Measurements from ENCODE around the gene TTBK2. TPM values are rescaled to one million over a fixed set of nuclear protein-coding genes. Genes with fewer than 3 reads are reported as not detected.

Gene TTBK2
- polyA plus RNA-seq, 4 donors: 0.45 to 5.3 (median 1.4) TPM

DNA sequence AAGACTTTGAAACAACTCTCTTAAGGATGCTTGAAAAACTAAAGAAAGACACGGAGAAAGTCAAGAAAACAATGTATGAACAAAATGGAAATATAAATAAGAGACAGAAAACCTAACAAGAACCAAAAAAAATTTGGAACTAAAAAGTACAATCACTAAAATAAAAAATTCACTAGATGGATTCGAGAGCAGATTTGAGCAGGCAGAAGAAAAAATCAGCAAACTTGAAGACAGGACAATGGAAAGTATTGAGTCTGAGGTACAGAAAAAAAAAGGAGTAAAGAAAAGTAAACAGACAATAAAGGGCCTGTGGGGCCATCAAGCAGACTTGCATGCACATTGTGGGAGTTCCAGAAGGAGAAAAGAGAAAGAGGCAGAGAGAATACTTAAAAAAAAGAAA lies 170.3 kb downstream of the TTBK2 start:
- no peak overlapping the region for H3K27ac ChIP-seq (ENCODE audit: low read depth in 1 of 3, low read length in 2 of 3)
- H3K36me3 ChIP-seq (ENCODE audit: control insufficient read depth in 3 of 3, insufficient read depth in 2 of 3, low read depth in 1 of 3, low read length in 3 of 3): peaks cover 0 to 13% (median 4%) of the 10 kb centered on the region in 3 donors
- no peaks in the 10 kb centered on the region for H3K4me1 ChIP-seq (ENCODE audit: control insufficient read depth in 3 of 3, insufficient read depth in 2 of 3, low read depth in 1 of 3, low read length in 2 of 3)
- peaks cover 1 to 6% of the 10 kb centered on the region in 2 donors for H3K9me3 ChIP-seq (ENCODE audit: control insufficient read depth in 2 of 2, insufficient read depth in 1 of 2, low read depth in 1 of 2, low read length in 1 of 2)
- no peak overlapping the region for H3K4me3 ChIP-seq (ENCODE audit: low read depth in 1 of 3, low read length in 3 of 3)
- 92 to 95% (median 94%) methylated on average over 2 of the region's 2 CpGs for WGBS, 3 donors
- no peaks in the 10 kb centered on the region for H3K27me3 ChIP-seq (ENCODE audit: control insufficient read depth in 3 of 3, insufficient read depth in 3 of 3, low read length in 3 of 3)
- FAIRE-seq (no peak), DNase-seq (no peak)

DNA sequence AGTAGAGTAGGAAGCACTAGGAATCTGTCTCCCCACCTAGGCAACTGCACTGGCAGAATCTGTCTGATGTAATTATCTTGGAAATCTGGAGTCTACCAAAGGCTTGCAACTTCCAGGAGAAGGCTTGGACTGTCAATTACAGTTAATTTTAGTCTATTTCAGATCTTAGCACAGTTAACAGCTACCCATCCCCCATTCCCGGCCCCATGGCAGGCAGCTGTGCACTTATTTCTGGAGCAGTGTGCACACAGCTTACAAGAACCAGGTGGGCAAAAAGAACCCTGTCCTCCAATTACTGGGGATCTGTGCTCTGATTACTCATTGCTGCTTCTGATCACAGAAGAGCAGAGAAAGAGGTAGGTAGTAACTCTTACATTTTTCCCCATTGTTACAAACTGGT lies 171.3 kb downstream of the TTBK2 start:
- H3K4me1 ChIP-seq (ENCODE audit: control insufficient read depth in 3 of 3, insufficient read depth in 2 of 3, low read depth in 1 of 3, low read length in 2 of 3): no peaks in the 10 kb centered on the region
- no peak overlapping the region for H3K27ac ChIP-seq (ENCODE audit: low read depth in 1 of 3, low read length in 2 of 3)
- peaks cover 1 to 6% of the 10 kb centered on the region in 2 donors for H3K9me3 ChIP-seq (ENCODE audit: control insufficient read depth in 2 of 2, insufficient read depth in 1 of 2, low read depth in 1 of 2, low read length in 1 of 2)
- H3K27me3 ChIP-seq (ENCODE audit: control insufficient read depth in 3 of 3, insufficient read depth in 3 of 3, low read length in 3 of 3): no peaks in the 10 kb centered on the region
- peaks cover 0 to 13% (median 4%) of the 10 kb centered on the region in 3 donors for H3K36me3 ChIP-seq (ENCODE audit: control insufficient read depth in 3 of 3, insufficient read depth in 2 of 3, low read depth in 1 of 3, low read length in 3 of 3)
- H3K4me3 ChIP-seq (ENCODE audit: low read depth in 1 of 3, low read length in 3 of 3): no peak overlapping the region
- FAIRE-seq (no peak), DNase-seq (no peak)
- 92 to 94% (median 93%) methylated on average over 1 of the region's 1 CpG for WGBS, 3 donors

DNA sequence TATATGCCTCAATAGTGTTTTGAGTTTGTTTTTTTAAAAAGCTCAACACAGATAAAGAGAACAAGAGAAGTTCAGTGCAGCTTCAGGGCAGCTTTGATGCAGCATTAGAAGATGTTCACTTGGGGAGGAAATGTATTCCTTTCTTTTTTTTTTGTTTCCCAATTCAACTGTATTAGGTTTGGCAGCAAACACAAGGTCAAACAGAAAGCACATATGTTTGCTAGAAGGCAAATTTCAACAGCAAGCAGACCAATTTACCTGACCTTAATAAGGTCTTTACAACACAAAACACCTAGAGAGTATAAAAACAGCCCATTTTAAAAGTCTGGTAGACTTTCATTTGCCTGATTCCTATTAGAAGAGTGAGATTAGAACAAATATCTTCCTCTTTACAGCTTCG lies 176.4 kb downstream of the TTBK2 start:
- no peak for FAIRE-seq
- Histone ChIP-seq H3K27me3 (ENCODE audit: control insufficient read depth in 3 of 3, insufficient read depth in 3 of 3, low read length in 3 of 3) (no peaks in the 10 kb centered on the region), H3K4me3 (ENCODE audit: low read depth in 1 of 3, low read length in 3 of 3) (no peak overlapping the region), H3K36me3 (ENCODE audit: control insufficient read depth in 3 of 3, insufficient read depth in 2 of 3, low read depth in 1 of 3, low read length in 3 of 3) (peaks cover 0 to 5% (median 0%) of the 10 kb centered on the region in 3 donors), H3K9me3 (ENCODE audit: control insufficient read depth in 2 of 2, insufficient read depth in 1 of 2, low read depth in 1 of 2, low read length in 1 of 2) (no peaks in the 10 kb centered on the region), H3K4me1 (ENCODE audit: control insufficient read depth in 3 of 3, insufficient read depth in 2 of 3, low read depth in 1 of 3, low read length in 2 of 3) (no peaks in the 10 kb centered on the region), H3K27ac (ENCODE audit: low read depth in 1 of 3, low read length in 2 of 3) (no peak overlapping the region)
- 93 to 97% (median 97%) methylated on average over 1 of the region's 1 CpG for WGBS, 3 donors
- DNase-seq: no peak

DNA sequence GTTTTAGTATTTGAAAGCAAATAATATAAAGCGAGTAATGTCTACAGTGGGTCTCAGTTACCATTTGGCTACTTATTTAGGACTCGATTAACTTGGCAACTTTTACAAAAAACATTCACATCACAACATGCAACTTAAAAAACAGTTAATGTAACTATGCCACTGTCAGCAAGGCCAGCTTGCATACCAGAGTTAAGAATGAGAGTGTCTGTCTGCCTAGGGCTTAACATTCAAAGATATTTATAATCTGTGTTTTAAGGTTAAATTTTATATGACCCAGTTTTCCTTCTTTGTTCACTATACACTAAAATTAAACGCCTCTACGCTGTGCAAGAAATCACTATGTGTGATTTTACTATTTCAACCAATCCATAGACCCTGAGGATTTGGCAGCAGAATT lies 178.4 kb downstream of the TTBK2 start:
- Histone ChIP-seq H3K27me3 (ENCODE audit: control insufficient read depth in 3 of 3, insufficient read depth in 3 of 3, low read length in 3 of 3) (no peaks in the 10 kb centered on the region), H3K4me3 (ENCODE audit: low read depth in 1 of 3, low read length in 3 of 3) (no peak overlapping the region), H3K4me1 (ENCODE audit: control insufficient read depth in 3 of 3, insufficient read depth in 2 of 3, low read depth in 1 of 3, low read length in 2 of 3) (peaks cover 0 to 2% (median 1%) of the 10 kb centered on the region in 3 donors), H3K36me3 (ENCODE audit: control insufficient read depth in 3 of 3, insufficient read depth in 2 of 3, low read depth in 1 of 3, low read length in 3 of 3) (peaks cover 0 to 5% (median 0%) of the 10 kb centered on the region in 3 donors), H3K27ac (ENCODE audit: low read depth in 1 of 3, low read length in 2 of 3) (no peak overlapping the region), H3K9me3 (ENCODE audit: control insufficient read depth in 2 of 2, insufficient read depth in 1 of 2, low read depth in 1 of 2, low read length in 1 of 2) (no peaks in the 10 kb centered on the region)
- WGBS, 3 donors: 92 to 99% (median 99%) methylated on average over 4 of the region's 4 CpGs
- FAIRE-seq: no peak
- DNase-seq: no peak

DNA sequence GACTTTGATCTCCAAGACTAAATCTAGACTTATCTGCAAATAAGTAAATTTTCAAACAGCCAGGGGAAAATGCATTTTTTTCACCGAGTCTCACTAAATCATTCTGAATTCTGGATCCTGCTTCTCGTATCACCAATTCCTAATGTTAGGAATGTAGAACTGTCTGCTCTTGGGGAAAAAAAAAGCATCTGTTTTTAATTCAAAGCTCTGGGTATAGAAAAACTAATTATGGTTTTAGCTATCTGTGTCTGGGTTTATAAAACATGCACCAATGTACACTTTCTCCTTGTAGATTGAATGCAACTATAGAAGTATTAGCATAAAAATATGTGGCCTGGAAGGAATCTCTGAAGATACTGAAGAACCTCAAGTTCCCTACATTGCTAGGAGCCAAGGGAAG lies 178.9 kb downstream of the TTBK2 start:
- no peak for DNase-seq
- H3K36me3 ChIP-seq (ENCODE audit: control insufficient read depth in 3 of 3, insufficient read depth in 2 of 3, low read depth in 1 of 3, low read length in 3 of 3): peaks cover 0 to 5% (median 0%) of the 10 kb centered on the region in 3 donors
- peaks cover 0 to 2% (median 2%) of the 10 kb centered on the region in 3 donors for H3K4me1 ChIP-seq (ENCODE audit: control insufficient read depth in 3 of 3, insufficient read depth in 2 of 3, low read depth in 1 of 3, low read length in 2 of 3)
- no peak overlapping the region for H3K27ac ChIP-seq (ENCODE audit: low read depth in 1 of 3, low read length in 2 of 3)
- H3K27me3 ChIP-seq (ENCODE audit: control insufficient read depth in 3 of 3, insufficient read depth in 3 of 3, low read length in 3 of 3): no peaks in the 10 kb centered on the region
- H3K9me3 ChIP-seq (ENCODE audit: control insufficient read depth in 2 of 2, insufficient read depth in 1 of 2, low read depth in 1 of 2, low read length in 1 of 2): no peaks in the 10 kb centered on the region
- whole genome bisulfite sequencing, 3 donors: 87 to 94% (median 93%) methylated on average over 2 of the region's 2 CpGs
- FAIRE-seq: no peak
- no peak overlapping the region for H3K4me3 ChIP-seq (ENCODE audit: low read depth in 1 of 3, low read length in 3 of 3)

DNA sequence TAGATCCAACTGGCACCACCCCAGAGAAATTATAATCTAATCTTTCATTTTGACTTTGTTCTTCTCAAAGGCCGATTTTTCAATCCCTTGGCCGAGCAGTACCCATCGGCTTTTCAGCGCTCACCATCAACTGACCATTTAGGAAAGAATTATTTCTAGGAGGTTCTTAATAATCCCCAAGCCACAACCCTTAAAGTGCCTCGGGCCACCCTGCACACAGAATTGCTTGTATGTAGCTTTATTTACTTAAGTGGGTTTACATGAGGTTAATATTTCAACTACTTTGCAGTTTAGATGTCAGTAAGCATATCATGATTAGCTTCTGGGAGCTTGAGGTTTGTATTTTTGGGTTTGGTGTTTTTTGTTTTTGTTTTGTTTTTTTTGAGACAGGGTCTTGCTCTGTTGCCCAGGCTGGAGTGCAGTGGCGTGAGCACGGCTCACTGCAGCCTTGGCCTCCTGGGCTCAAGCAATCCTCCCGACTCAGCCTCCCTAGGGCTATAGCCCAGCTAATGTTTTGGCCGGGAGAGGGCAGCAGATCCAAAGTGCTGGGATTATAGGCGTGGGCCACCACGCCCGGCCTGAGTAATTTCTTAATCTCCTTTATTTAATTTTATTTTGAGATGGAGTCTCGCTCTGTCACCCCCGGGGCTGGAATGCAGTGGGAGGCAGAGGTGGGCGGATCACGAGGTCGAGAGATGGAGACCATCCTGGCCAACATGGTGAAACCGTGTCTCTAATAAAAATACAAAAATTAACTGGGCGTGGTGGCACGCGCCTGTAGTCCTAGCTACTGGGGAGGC lies 182.8 kb downstream of the TTBK2 start:
- 68 to 74% (median 71%) methylated on average over 21 of the region's 21 CpGs for WGBS, 3 donors
- H3K36me3 ChIP-seq (ENCODE audit: control insufficient read depth in 3 of 3, insufficient read depth in 2 of 3, low read depth in 1 of 3, low read length in 3 of 3): peaks cover 0 to 31% (median 2%) of the 10 kb centered on the region in 3 donors
- FAIRE-seq: no peak
- no peaks in the 10 kb centered on the region for H3K9me3 ChIP-seq (ENCODE audit: control insufficient read depth in 2 of 2, insufficient read depth in 1 of 2, low read depth in 1 of 2, low read length in 1 of 2)
- H3K4me3 ChIP-seq (ENCODE audit: low read depth in 1 of 3, low read length in 3 of 3): peak overlapping the region in 2 of 3 donors; percentile 71 to 91
- H3K4me1 ChIP-seq (ENCODE audit: control insufficient read depth in 3 of 3, insufficient read depth in 2 of 3, low read depth in 1 of 3, low read length in 2 of 3): peaks cover 0 to 5% (median 2%) of the 10 kb centered on the region in 3 donors
- no peaks in the 10 kb centered on the region for H3K27me3 ChIP-seq (ENCODE audit: control insufficient read depth in 3 of 3, insufficient read depth in 3 of 3, low read length in 3 of 3)
- peak in 1 of 2 donors; percentile 50 for DNase-seq
- H3K27ac ChIP-seq (ENCODE audit: low read depth in 1 of 3, low read length in 2 of 3): peak overlapping the region in 2 of 3 donors; percentile 84 to 91

DNA sequence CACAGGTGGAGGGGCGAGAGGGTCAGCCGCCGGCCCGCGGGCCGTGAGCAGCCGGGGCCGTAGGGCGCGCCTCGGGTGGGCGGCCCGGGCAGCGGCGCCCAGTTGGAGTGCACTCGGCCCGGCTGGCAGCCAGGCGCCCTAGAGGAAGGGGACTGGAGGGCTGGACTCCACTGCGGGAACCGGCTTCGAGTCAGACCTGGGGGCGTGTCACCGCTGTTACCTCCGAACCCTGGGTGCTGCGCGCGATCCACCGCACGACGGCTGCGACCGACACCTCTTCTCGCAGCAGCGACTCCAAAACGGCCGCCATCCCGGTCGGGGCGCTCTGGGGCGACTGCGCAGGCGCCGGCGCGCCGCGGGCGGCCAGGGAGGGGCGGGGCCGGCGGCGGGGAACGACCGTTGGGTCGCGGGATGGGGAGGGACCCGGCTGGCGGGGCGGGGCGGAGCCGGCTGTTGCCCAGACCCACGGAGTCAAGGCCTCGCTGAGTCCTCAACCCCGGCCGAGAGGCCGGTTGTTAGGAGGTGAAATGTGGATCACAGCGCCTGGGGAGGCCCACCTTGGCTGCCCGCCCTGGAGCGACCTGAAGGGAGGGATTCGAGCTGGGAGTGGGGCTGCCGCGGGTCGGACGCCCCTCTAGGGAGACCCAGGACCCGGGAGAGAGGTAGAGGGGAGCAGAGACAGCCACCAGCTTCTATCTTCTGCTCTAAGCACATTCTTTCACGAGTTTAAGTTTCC lies 183.6 kb downstream of the TTBK2 start, which contains the start of gene CDAN1:
CDAN1 (minus strand) TSS at position 336 of the 736 bp plus-strand sequence; CDS start at position 310, 26 bp downstream.
- Histone ChIP-seq H3K4me3 (ENCODE audit: low read depth in 1 of 3, low read length in 3 of 3) (peak within 1 kb of the TSS; percentile 71 to 91 (median 84)), H3K4me1 (ENCODE audit: control insufficient read depth in 3 of 3, insufficient read depth in 2 of 3, low read depth in 1 of 3, low read length in 2 of 3) (peaks cover 0 to 5% (median 2%) of the 10 kb centered on the region in 3 donors), H3K9me3 (ENCODE audit: control insufficient read depth in 2 of 2, insufficient read depth in 1 of 2, low read depth in 1 of 2, low read length in 1 of 2) (no peaks in the 10 kb centered on the region), H3K36me3 (ENCODE audit: control insufficient read depth in 3 of 3, insufficient read depth in 2 of 3, low read depth in 1 of 3, low read length in 3 of 3) (peaks cover 0 to 39% (median 2%) of the 10 kb centered on the region in 3 donors), H3K27me3 (ENCODE audit: control insufficient read depth in 3 of 3, insufficient read depth in 3 of 3, low read length in 3 of 3) (no peaks in the 10 kb centered on the region), H3K27ac (ENCODE audit: low read depth in 1 of 3, low read length in 2 of 3) (peak within 1 kb of the TSS; percentile 69 to 91 (median 84))
- DNase-seq: peak; percentile 85 to 95
- no peak for FAIRE-seq
- WGBS, 3 donors: 0 to 1% (median 0%) methylated on average over 55 to 76 of the region's 76 CpGs

DNA sequence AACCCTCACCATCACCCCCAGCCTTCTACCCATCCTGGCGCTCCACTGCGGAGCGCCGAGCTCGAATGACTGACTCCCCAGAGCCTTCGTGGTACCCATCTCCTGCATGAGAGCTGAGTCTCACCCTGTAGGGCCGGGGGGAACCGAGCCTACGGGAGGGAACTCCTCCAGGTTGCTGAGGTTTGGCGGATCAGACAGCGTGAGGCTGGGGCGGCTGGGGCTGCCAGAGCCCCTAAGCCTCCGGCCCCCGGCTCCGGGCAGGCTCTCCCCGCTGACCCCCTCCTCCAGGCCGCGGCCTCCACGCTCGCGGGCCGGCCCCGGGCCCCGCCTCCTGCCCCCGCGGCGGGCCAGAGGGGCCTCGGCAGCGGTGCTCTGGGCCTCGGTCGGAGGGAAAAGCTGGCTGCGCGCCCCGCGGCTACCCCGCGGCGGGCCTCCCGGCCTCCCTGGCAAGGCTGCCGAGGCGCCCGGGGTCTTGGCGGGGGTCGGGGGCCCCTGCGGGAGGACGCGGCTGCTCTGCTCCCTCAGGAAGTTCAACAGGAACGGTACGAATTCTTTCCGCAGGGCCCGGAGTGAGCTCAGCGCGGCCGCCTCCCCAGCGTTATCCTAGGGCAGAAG lies 184.3 kb downstream of the TTBK2 start:
- H3K36me3 ChIP-seq (ENCODE audit: control insufficient read depth in 3 of 3, insufficient read depth in 2 of 3, low read depth in 1 of 3, low read length in 3 of 3): peaks cover 2 to 44% (median 3%) of the 10 kb centered on the region in 3 donors
- FAIRE-seq: no peak
- H3K4me1 ChIP-seq (ENCODE audit: control insufficient read depth in 3 of 3, insufficient read depth in 2 of 3, low read depth in 1 of 3, low read length in 2 of 3): peaks cover 0 to 5% (median 2%) of the 10 kb centered on the region in 3 donors
- peak overlapping the region; percentile 63 to 87 (median 76) for H3K27ac ChIP-seq (ENCODE audit: low read depth in 1 of 3, low read length in 2 of 3)
- 2 to 3% (median 2%) methylated on average over 31 to 55 of the region's 55 CpGs for WGBS, 3 donors
- DNase-seq: no peak
- H3K9me3 ChIP-seq (ENCODE audit: control insufficient read depth in 2 of 2, insufficient read depth in 1 of 2, low read depth in 1 of 2, low read length in 1 of 2): no peaks in the 10 kb centered on the region
- no peaks in the 10 kb centered on the region for H3K27me3 ChIP-seq (ENCODE audit: control insufficient read depth in 3 of 3, insufficient read depth in 3 of 3, low read length in 3 of 3)
- peak overlapping the region; percentile 71 to 91 (median 84) for H3K4me3 ChIP-seq (ENCODE audit: low read depth in 1 of 3, low read length in 3 of 3)
